ENCODE measurements around the gene PINLYP. TPM values are rescaled to one million over a fixed set of nuclear protein-coding genes. Genes with fewer than 3 reads are reported as not detected.
A peak's percentile ranks its signal among the peaks of the same experiment; 100 is the strongest.

PINLYP gene
- 2.2 TPM for total RNA-seq

DNA sequence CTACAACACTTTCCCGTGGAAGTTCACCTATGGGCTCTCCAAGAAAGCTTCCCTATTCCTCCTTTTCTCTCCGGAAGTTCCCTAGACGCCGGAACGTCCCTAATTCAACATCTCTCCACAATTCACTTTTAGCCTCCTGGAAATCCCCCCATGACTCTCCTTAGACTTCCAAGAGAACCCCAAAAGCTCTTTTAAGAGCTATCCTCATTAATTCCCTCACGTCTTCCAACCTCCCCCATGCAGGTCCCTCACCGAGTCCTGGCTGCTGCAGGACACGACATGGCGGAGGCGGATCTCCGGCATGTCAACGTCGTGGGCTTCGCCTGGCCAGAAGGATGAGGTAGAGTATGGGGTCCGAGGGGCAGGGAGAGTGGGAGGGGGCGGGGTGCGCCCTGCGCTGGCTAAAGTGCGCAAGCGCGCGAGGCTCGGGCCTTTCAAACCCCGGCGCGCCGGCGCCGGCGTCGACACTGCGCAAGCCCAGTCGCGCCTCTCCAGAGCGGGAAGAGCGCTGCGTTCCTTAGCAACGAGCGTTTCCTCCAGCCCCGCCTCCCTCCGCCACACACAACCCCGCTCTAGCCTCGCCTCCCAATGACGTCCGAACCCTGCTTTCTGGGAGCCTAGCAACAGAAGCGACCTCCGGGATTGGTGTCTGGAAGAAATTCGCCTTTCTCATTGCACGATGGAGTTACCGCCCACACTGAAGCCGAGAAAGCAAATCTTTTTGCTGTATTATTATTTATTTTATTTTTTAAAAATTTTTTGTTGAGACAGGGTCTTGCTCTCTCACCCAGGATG is at the start of gene PINLYP, which contains the start of gene XRCC1:
Gene PINLYP, plus strand, starts transcription at position 646 of the 795 bp plus-strand sequence. CDS start 1,391 bp downstream, outside the sequence.
Gene XRCC1, minus strand, starts transcription at position 372 of the 795 bp plus-strand sequence. Its CDS starts 69 bp downstream, at position 303.
- peaks cover 9 to 10% of the 10 kb centered on the region in 2 donors for H3K4me1 ChIP-seq
- intact Hi-C loops (cut with DNase I) = loop anchor here (1.0 kb wide), 3 partner anchors 21 to 93 kb away; partner anchors contain the start of genes IRGQ and ZNF576
- peak; percentile 93 to 98 for DNase-seq (ENCODE audit: low spot score in 2 of 2)
- H3K27me3 ChIP-seq = no peaks in the 10 kb centered on the region
- H3K27ac ChIP-seq = peak within 1 kb of the TSS; percentile 67 to 86
- no peaks in the 10 kb centered on the region for H3K9me3 ChIP-seq
- TF ChIP-seq, protein P1, sequence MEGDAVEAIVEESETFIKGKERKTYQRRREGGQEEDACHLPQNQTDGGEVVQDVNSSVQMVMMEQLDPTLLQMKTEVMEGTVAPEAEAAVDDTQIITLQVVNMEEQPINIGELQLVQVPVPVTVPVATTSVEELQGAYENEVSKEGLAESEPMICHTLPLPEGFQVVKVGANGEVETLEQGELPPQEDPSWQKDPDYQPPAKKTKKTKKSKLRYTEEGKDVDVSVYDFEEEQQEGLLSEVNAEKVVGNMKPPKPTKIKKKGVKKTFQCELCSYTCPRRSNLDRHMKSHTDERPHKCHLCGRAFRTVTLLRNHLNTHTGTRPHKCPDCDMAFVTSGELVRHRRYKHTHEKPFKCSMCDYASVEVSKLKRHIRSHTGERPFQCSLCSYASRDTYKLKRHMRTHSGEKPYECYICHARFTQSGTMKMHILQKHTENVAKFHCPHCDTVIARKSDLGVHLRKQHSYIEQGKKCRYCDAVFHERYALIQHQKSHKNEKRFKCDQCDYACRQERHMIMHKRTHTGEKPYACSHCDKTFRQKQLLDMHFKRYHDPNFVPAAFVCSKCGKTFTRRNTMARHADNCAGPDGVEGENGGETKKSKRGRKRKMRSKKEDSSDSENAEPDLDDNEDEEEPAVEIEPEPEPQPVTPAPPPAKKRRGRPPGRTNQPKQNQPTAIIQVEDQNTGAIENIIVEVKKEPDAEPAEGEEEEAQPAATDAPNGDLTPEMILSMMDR (IDR thresholded peaks at IDR 0.05) = no peak
- no peaks in the 10 kb centered on the region for H3K36me3 ChIP-seq
- H3K4me3 ChIP-seq = peak within 1 kb of the TSS; percentile 76 to 87

DNA sequence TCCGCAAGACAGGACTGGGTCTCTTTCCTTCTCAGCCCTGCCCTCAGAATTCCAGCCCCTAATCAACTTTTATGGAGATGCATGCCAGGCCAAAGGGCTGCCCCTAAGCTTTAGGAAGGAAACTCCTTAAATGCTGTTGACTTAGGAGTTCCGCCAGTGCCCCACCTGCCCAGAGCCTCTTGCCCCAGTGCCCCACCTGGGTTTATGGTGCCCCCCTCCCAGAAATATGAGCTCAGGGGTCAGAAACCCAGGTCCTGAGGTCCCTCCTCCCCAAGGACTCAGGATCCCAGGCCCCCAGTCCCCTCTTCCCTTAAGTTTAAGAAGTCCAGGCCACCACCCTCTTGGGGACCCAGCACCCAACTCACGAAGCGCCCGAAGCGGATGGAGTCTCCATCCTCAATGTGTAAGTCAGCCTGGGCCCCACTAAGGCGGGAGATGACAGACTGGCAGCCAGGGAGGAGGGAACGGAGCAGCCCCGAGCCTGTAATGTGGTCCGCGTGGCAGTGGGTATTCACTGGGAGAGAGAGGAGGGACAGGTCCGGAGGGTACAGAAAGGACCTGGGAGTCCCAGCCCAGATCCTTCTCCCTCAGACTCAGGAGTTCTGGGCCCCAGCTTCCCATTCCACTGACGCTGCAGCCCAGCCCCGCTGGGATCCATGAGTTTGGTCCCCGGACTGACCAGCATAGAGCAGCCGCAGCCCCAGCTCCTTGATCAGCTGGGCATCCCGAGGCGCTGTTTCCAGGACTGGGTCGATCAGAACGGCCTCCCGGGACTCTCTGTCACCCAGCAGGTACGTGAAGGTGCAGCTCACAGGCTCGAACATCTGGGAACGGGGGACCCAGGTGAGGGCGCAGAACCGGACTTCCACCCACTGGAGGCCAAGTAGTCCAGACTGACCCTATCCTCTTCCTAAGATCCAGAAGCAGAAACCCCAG is 49.5 kb upstream of the PINLYP start:
- TF ChIP-seq, protein P1 (IDR thresholded peaks at IDR 0.05) = no peak
- H3K9me3 ChIP-seq = no peaks in the 10 kb centered on the region
- DNase-seq (ENCODE audit: low spot score in 2 of 2) = no peak

DNA sequence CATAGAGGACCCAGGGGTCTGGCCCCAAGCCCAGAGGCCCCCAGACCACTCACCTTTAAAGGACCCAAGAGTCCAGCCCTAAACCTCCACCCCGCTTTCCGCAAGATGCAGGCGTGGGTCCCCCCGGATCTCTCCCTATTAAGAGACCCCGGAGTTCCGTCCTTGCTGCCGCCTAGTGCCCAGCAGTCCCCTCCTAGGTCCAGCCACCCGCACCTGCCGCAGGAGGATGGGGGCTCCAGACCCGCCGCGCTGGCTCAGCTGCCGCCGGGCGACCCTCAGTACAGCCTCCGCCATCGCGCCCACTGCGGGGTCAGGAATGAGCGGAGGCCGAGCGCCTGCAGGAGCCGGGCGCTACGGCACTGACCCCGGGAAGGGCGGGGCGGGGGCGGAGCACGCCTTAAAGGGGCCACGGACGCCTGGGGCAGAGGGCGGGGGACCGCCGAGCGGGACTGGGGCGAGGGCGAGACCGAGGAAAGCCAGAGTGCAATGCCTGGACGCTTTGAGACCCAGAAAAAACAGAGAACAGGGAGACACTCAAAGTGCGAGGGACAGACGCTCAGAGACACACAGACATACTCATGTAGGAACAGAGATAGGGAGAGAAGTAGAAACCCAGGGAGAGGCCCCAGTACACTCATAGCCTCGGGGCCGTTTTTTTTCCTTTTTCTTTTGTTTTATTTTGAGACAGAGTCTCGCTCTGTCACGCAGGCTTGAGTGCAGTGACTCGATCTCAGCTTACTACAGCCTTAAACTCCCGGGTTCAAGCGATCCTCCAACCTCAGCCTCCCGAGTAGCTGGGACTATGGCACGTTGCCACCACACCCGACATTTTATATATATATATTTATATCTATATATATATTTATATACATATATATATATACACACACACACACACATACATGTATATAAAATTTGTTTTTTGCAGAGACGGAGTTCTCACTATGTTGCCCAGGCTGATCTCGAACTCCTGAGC is 48.4 kb upstream of the PINLYP start, which contains the start of gene ETHE1:
Gene ETHE1, minus strand, starts transcription at position 318 of the 976 bp plus-strand sequence. Its CDS starts 24 bp downstream, at position 294.
- H3K27ac ChIP-seq = peak within 1 kb of the TSS; percentile 82 to 87
- no peaks in the 10 kb centered on the region for H3K9me3 ChIP-seq
- peak within 1 kb of the TSS; percentile 76 to 91 for H3K4me3 ChIP-seq
- no peaks in the 10 kb centered on the region for H3K36me3 ChIP-seq
- no peaks in the 10 kb centered on the region for H3K27me3 ChIP-seq
- H3K4me1 ChIP-seq = peaks cover 12 to 22% of the 10 kb centered on the region in 2 donors
- TF ChIP-seq, protein P1 (IDR thresholded peaks at IDR 0.05) = no peak
- peak; percentile 40 to 92 for DNase-seq (ENCODE audit: low spot score in 2 of 2)
- intact Hi-C loops (cut with DNase I) = loop anchor here (2.0 kb wide), 4 partner anchors 22 to 144 kb away; partner anchors contain the start of genes PHLDB3 and PLAUR

More for the DNA sequence above, 49.5 kb upstream of the PINLYP start:
- Histone ChIP-seq H3K27ac (peak overlapping the region; percentile 82 to 87), H3K36me3 (peaks cover 0 to 4% of the 10 kb centered on the region in 2 donors), H3K4me1 (peaks cover 12 to 16% of the 10 kb centered on the region in 2 donors), H3K27me3 (no peaks in the 10 kb centered on the region), H3K4me3 (peak overlapping the region; percentile 76 to 91)
- intact Hi-C loops (cut with DNase I) = loop anchor here (2.0 kb wide), 4 partner anchors 21 to 145 kb away; partner anchors contain the start of genes PHLDB3 and PLAUR

DNA sequence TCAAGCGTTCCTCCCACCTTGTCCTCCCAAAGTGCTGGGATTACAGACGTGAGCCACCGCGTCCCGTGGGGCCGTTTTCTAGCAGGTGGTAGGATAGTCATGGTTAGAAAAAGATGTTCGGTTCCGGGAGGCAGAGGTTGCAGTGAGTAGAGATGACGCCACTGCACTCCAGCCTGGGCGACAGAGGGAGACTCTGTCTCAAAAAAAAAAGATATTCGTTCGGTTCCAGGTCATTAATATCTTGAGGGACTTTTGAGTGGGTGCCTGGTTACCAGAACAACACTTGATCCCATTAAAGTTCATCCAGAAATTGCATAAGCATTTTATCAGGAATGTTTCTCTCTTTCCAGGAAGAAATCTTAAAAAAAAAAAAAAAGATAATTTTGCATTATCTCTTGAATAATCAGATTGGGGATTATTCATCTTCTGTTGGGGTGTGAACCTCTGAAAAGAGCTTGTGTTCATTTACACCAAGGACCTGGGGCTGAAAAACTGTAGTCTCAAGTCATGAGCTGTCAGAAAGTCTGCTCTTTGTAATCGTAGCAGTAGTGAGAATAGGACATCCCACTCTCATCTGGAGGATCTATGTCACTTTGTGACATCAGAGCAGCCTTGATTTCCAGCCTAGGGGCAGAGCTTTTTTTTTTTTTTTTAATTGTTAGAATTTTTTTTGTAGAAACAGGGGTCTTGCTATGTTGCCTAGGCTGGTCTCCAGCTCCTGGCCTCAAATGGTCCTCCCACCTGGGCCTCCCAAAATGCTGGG is 47.6 kb upstream of the PINLYP start:
- DNase-seq (ENCODE audit: low spot score in 2 of 2) = peak in 1 of 2 donors; percentile 79
- peak overlapping the region in 1 of 2 donors; percentile 76 for H3K4me3 ChIP-seq
- no peaks in the 10 kb centered on the region for H3K27me3 ChIP-seq
- H3K27ac ChIP-seq = peak overlapping the region; percentile 82 to 87
- TF ChIP-seq, protein P1 (IDR thresholded peaks at IDR 0.05) = no peak
- no peaks in the 10 kb centered on the region for H3K36me3 ChIP-seq
- intact Hi-C loops (cut with DNase I) = loop anchor here (2.0 kb wide), 4 partner anchors 23 to 143 kb away; partner anchors contain the start of genes PHLDB3 and PLAUR
- H3K9me3 ChIP-seq = no peaks in the 10 kb centered on the region
- peaks cover 12 to 24% of the 10 kb centered on the region in 2 donors for H3K4me1 ChIP-seq

Measured in ascending aorta (tissue), 2 donors.